ENCODE measurements around the gene TM9SF1. TPM values are rescaled to one million over a fixed set of nuclear protein-coding genes. Genes with fewer than 3 reads are reported as not detected.
A peak's percentile ranks its signal among the peaks of the same experiment; 100 is the strongest.

Gene TM9SF1
- total and polyA plus RNA-seq, 2 of the 13 experiments (the other 11 are each of a cell fraction or from before 2014, with no cell fraction given) = 83.2 to 110 TPM

DNA sequence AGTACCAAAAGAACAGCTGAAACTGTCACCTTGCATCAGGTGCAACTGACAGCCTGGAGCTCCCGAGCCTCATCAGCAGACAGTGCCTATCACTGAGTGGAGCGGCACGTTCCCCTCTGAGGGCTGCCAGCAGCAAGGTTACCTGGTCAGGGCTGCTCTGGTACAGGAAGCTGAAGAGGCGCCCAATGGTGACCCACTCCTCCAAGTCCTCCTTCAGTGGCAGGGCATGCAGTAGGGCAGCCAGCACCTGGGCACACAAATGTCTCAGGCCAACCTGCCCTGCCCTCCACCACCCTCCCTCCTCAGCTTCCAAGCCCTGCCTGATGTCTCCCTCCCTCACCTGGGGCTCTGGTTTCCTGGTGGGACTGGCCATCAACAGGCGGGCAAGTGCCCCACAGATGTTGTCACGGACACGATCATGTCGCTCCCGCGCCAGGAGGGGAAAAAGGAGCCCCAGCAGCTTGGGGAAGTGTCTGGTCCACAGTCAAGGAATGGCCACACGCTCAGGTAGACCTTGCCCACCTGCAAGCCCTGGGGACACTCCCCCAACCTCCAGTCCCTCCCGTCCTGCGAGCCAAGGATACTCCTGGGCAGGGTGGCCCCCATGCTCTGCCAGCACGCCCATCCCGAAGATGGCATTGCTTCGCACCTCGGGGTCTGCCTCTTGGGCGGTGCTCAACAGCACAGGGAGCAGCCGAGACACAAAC lies 13.7 kb downstream of the TM9SF1 start (continued):
- TF ChIP-seq, protein P1, sequence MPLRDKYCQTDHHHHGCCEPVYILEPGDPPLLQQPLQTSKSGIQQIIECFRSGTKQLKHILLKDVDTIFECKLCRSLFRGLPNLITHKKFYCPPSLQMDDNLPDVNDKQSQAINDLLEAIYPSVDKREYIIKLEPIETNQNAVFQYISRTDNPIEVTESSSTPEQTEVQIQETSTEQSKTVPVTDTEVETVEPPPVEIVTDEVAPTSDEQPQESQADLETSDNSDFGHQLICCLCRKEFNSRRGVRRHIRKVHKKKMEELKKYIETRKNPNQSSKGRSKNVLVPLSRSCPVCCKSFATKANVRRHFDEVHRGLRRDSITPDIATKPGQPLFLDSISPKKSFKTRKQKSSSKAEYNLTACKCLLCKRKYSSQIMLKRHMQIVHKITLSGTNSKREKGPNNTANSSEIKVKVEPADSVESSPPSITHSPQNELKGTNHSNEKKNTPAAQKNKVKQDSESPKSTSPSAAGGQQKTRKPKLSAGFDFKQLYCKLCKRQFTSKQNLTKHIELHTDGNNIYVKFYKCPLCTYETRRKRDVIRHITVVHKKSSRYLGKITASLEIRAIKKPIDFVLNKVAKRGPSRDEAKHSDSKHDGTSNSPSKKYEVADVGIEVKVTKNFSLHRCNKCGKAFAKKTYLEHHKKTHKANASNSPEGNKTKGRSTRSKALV (CRISPR knock-in tag; IDR thresholded peaks at IDR 0.05) = no peak
- no peak for TF ChIP-seq ZMAT3 (CRISPR knock-in tag; conservative IDR thresholded peaks at IDR 0.05)
- TF ChIP-seq HNF4A (CRISPR knock-in tag; IDR thresholded peaks at IDR 0.05) = no peak
- TF ChIP-seq THAP9 (CRISPR knock-in tag; IDR thresholded peaks at IDR 0.05; ENCODE audit: borderline replicate concordance) = no peak
- 0 out of 2 replicates have a peak, but pooled peaks have one; percentile 36 for TF ChIP-seq ZNF318 (CRISPR knock-in tag; IDR thresholded peaks at IDR 0.05)
- no peak for TF ChIP-seq YEATS4 (CRISPR knock-in tag; IDR thresholded peaks at IDR 0.05; ENCODE audit: borderline replicate concordance)
- no peak for TF ChIP-seq MLX (CRISPR knock-in tag; IDR thresholded peaks at IDR 0.05)
- no peak for TF ChIP-seq TBP (CRISPR knock-in tag; IDR thresholded peaks at IDR 0.05)
- TF ChIP-seq THYN1 (CRISPR knock-in tag; IDR thresholded peaks at IDR 0.05; ENCODE audit: borderline replicate concordance, low read depth) = no peak
- TF ChIP-seq GTF3A (CRISPR knock-in tag; conservative IDR thresholded peaks at IDR 0.05) = 0 out of 2 replicates have a peak, but pooled peaks have one; percentile 45
- TF ChIP-seq TOE1 (CRISPR knock-in tag; IDR thresholded peaks at IDR 0.05) = no peak
